SH-SY5Y (cell line): ENCODE measurements around the gene SERPINI1.

ENCODE experiments used
- GATA2 ChIP-seq: IDR thresholded peaks from 2 replicates; pipeline ENCODE4 v1.6.1; 2011; ENCODE audit warnings: mild to moderate bottlenecking, low read depth, low read length
- GATA3 ChIP-seq: IDR thresholded peaks from 2 replicates; pipeline ENCODE4 v1.6.1; 2011; ENCODE audit warnings: low read depth, mild to moderate bottlenecking, low read length, moderate library complexity

- TF ChIP-seq GATA2 (no peak), GATA3 (no peak)
These were observed 14.9 kb downstream of the SERPINI1 start for GRCh38 chr3:167750272-167750971.
